Stimulated activated effector memory CD8-positive, alpha-beta T cell treated with anti-CD3 and anti-CD28 coated beads, Interleukin-12 subunit alpha, Interleukin-12 subunit beta, amount 100 ng/mL, for 72 hours (primary cell): ENCODE measurements around the gene CHD5.

Source experiments
- ATAC-seq: fragments of 150-1000 bp; cut with Tn5 transposase; 2 replicates; pipeline ENCODE4 v1.10.0; 2021
- DNase-seq, 2 donors: peaks; one replicate each; pipeline ENCODE4 v3.0.0; 2021 to 2022; ENCODE audit warnings: low spot score in 2 of 2
- H3K27ac Mint-ChIP-seq: one replicate; pipeline ENCODE4 v1.8.0; 2022; ENCODE audit warnings: mild to moderate bottlenecking, mixed read lengths
- H3K36me3 Mint-ChIP-seq: one replicate; pipeline ENCODE4 v1.8.0; 2022; ENCODE audit warnings: mild to moderate bottlenecking, mixed read lengths
- H3K4me1 Mint-ChIP-seq: one replicate; pipeline ENCODE4 v1.8.0; 2022; ENCODE audit warnings: mixed read lengths
- H3K4me3 Mint-ChIP-seq: one replicate; pipeline ENCODE4 v1.8.0; 2022; ENCODE audit warnings: mild to moderate bottlenecking, mixed read lengths
- H3K9me3 Mint-ChIP-seq: one replicate; pipeline ENCODE4 v1.8.0; 2022; ENCODE audit warnings: mixed read lengths

CHD5 gene

DNA sequence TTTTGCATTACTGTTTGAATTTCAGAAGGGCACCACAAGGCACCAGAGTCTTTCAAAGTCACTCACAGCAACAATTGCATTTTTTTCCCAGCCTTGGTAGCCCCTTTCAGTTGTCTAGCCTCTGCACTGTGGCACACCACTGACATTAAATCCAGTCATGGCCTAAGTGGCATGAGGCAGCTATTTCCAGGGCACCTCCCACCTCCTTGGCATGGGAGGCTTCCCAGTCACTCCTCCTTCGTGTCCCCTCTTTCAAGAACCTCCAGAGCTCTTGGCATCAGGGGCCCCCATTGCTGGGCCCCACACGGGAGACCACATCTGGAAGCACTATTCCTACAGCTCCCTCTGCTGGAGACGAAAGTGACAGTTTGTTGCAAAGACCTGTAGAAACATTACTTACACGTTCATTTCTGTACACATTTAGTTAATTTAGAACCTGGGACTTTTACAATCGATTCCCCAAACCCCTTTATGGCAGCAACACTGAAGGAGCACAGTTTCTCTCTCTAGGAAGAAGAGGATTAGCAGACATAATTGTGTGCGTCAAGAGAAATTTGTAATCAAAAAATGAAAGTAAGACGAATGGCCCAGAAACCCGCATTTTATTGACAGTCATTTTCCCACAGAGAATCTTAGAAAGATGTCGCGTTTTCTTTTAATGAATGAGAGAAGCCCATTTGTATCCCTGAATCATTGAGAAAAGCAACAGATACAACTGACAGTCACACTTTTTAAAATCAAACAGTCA lies 5.7 kb upstream of the CHD5 start:
- DNase-seq (no peak), ATAC-seq (no peak)
- Mint-ChIP-seq H3K4me3 (no peak overlapping the region), H3K27ac (no peak overlapping the region), H3K36me3 (peaks cover 76% of the 10 kb centered on the region), H3K4me1 (peaks cover 18% of the 10 kb centered on the region), H3K9me3 (no peaks in the 10 kb centered on the region)

DNA sequence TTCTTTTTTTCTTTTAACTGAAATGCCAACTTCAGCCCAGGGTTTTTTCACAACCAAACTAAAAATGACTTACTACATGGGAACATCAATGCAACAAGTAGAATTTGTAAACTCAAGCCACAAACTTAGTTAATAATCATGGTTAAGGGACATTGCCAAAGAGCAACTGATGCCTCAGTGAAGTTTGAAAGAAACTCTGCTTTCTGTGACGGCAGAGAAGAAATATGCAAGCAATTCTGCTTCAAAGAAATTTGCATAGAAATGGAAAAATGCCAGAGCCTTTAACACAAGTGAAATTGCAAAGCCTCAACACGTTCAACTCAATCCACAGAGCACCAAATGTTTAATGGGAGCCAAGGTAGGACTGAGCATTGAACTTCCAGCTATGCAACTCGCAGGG lies 5.0 kb upstream of the CHD5 start:
- Mint-ChIP-seq H3K4me1 (peaks cover 21% of the 10 kb centered on the region), H3K9me3 (no peaks in the 10 kb centered on the region), H3K27ac (no peak overlapping the region), H3K36me3 (peaks cover 69% of the 10 kb centered on the region), H3K4me3 (no peak overlapping the region)
- ATAC-seq (no peak), DNase-seq (no peak)

DNA sequence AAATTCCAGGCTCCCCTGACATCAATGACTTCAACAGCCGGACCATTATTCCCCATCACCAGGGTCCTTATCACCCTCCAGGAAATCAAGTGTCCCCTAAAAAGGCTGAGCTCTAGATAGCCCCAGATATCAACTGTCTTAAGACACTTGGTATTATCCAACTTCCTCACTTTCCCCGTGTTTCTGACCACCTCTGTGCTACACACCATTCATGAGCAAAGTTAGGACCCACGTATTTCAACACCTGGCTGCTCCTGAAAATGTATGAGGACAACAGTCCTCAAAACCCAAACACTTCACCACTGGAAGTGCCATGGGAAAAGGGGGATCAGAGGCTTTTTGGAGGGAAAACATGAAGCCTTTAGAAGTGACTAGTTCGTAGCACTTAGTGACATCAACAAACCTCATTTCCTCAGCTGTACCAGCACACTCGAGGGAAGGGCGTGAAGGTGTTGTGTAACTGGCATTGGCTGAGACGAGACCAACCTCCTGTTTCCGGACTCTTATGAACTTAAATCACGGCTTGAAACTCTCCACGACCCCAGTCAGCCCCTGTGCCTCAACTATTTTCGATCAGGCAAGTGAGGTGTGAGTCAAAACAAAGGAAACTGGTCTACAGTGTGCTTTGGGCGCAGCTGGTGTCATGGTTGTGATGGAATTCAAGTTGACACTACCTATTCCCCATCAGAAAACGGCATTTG lies 4.1 kb upstream of the CHD5 start:
- Mint-ChIP-seq H3K27ac (peak overlapping the region; percentile 43), H3K4me1 (peaks cover 20% of the 10 kb centered on the region), H3K36me3 (peaks cover 60% of the 10 kb centered on the region), H3K9me3 (no peaks in the 10 kb centered on the region), H3K4me3 (no peak overlapping the region)
- no peak for DNase-seq
- no peak for ATAC-seq

DNA sequence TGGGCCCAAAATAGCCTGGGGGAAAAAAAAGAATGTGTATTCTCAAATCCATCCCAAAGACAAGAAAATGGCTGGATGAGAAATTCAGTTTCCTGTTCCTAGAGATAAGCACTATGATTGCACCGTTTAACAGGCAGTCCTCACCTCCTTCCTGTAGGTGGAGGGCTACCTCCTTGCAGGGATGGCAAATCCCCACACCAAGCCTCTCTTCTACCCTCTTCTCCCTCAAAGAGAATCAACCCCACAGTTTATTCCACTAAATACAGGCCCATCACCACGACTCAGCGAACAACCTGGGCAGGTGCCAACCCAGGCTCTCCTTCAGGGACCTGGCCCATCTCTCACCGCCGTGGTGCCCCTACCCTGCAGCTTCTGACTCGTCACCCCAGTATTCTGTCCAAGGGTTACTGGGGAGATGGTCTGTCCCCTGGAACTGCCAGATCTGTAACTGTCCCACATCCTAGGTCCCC lies 3.4 kb upstream of the CHD5 start:
- ATAC-seq, result no peak
- Mint-ChIP-seq H3K4me1 (peaks cover 13% of the 10 kb centered on the region), H3K4me3 (no peak overlapping the region), H3K36me3 (peaks cover 53% of the 10 kb centered on the region), H3K9me3 (no peaks in the 10 kb centered on the region), H3K27ac (peak overlapping the region; percentile 43)
- no peak for DNase-seq

DNA sequence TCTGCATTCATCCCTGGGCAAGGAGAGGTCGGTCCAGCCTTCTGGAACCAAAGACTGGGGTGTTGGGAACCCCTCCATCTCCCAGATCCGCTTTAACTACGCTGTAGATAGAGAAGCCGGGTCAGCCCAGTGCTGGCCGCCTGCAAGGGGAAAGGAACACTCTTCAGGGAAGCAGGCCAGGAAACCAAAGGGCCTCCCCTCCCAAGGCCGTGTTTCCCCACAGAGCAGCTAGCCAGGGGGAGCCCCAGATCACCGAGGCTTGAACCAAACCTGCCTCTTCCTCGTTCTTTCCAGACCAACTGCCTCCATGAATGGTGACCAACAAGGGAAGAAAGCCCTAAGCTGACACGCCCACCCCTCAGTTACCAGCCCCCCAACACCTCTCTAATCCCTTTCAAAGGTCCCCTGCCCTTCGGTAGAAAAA lies 1.2 kb upstream of the CHD5 start:
- ATAC-seq, result no peak
- Mint-ChIP-seq H3K4me3 (peak overlapping the region; percentile 53), H3K27ac (no peak overlapping the region)

DNA sequence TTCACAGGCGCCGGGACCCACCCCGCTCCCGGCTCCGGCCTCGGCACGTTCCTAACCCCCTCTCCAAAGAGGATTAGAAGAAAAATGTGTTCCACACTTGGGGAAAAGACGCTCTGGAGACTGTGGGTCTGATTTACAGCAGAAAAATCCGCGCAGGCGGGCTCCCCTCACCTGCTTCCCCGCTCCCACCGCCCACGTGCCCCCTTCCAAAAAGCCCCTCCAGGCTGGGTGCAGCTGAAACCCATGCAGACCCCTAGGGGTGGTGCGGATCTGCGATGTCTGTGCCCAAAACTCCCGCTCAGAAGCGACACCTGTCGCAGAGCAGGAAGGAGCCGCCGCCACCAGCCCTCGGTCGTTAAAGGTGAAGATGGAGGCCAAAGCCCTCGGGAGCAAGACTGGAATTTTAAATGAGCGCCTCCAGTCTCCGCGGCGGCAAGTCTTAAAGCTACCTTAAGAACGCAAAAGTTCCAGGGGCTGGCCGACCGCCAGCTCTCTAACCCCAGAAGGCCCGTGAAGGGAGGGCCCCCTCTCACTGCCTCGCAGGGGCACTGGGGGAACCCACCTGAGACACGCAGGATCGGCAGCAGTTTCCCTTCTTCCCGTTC lies 688 bp upstream of the CHD5 start:
- DNase-seq (no peak), ATAC-seq (peak; percentile 17)
- Mint-ChIP-seq H3K9me3 (no peaks in the 10 kb centered on the region), H3K36me3 (peaks cover 26% of the 10 kb centered on the region), H3K4me3 (peak overlapping the region; percentile 53), H3K4me1 (peaks cover 22% of the 10 kb centered on the region), H3K27ac (no peak overlapping the region)

More for the DNA sequence above, 1.2 kb upstream of the CHD5 start:
- peaks cover 22% of the 10 kb centered on the region for H3K4me1 Mint-ChIP-seq
- no peak for DNase-seq
- peaks cover 31% of the 10 kb centered on the region for H3K36me3 Mint-ChIP-seq
- no peaks in the 10 kb centered on the region for H3K9me3 Mint-ChIP-seq

DNA sequence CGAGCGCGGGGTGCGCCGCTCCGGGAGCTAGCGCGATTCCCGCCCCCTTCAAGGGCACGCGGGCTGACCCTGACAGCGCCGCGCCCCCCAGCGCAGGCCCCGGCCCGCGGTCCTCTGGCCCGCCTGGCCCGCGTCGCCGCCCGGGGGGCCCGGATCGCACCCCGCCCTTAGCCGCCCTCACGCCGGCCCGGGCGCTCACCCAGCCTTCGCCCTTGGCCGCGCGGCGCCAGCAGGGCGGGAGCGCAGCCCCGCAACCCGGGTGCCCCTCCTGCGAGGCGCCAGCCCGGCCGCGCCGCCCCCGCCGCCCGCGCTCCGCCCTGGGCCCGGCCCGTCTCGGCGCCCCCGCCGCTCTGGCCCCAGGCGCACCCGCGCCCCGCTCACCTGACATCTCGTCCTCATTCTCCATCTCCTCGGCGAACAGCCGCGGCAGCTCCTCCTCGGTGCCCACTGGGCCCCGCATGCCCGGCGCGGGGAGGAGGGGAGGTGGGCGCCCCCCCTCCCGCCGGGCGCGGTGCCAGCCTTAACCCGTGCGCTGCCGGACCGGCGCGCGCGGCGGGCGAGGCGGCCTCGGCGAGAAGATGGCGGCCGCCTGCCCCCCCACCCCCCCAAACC lies 451 bp downstream of the CHD5 start:
- Mint-ChIP-seq H3K36me3 (peaks cover 16% of the 10 kb centered on the region), H3K9me3 (no peaks in the 10 kb centered on the region), H3K4me1 (peaks cover 22% of the 10 kb centered on the region), H3K4me3 (no peak overlapping the region), H3K27ac (no peak overlapping the region)
- DNase-seq (no peak), ATAC-seq (no peak)

DNA sequence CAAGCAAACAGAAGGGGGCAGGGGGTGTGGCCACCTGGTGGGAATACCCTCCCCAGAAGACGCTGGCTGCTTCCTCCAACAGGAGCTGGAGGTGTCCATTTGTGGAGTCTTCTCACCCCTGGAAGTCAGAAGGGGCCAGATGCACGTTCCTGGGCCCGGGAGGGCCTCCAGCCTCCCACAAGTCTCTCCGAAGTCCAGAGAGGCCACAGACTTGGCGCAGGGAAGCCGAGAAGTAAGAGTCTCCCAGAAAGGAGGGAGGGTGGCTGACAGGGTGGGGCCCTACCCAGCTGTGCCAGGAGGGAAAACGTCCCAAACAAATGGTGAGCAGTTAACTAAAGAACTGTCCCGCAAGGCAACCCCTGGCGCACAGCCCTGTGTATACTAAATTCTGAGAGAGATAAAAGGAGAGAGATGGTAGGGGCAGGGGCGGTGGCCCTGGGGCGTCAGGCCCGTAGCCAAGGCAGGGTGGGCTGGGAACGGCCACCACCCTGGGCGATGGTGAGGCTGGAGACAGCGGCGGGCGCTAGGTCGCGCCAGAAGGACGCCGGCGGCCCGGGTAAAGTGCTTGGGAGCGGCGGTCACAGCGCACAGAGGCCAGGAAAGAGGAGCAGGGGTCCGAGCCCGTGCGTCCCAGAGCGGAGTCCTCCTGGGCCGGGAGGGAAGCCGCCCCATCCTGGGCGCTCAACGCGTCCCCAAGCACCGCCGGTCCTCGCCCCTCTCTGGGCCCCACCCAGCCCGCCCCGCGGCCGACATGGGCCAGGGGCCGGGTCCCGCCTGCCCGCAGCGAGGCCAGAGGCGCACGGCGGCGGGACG lies 1.2 kb downstream of the CHD5 start:
- peaks cover 22% of the 10 kb centered on the region for H3K4me1 Mint-ChIP-seq
- H3K9me3 Mint-ChIP-seq, result no peaks in the 10 kb centered on the region
- H3K27ac Mint-ChIP-seq, result no peak overlapping the region
- H3K4me3 Mint-ChIP-seq, result peak overlapping the region; percentile 58
- peaks cover 10% of the 10 kb centered on the region for H3K36me3 Mint-ChIP-seq
- ATAC-seq, result no peak
- DNase-seq, result no peak

DNA sequence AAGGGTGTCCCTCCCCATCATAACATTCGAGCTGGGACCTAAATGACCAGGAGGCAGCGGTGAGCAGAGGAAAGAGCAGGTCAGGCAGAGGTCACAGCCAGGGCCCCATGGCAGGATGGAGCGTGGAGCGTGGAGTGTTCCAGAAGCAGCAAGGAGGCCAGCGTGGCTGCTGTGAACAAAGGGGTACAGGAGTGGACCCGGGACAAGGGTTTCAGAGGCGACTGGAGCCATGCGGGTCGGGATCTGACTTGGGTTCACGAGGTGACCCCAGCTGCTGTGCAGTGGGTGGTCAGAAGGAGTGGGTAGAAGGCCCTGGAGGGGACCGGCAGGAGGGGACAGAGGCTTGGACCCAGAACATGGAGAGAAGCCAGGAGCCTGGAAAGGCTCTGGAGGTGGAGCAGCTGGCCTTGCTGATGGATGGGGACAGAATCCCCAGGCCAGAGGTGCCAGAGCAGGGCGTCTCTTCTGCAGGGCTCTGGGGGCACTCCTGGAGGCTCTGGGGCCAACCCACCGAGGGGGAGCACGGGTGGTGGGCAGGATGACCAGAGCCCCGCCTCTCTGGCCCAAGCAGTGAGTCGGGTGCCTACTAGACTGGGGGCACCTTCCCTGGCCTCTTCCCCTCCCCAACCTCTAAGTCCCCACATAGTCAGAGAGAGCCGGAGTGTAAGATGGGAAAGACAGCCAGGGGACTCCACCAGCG lies 2.3 kb downstream of the CHD5 start:
- Mint-ChIP-seq H3K9me3 (no peaks in the 10 kb centered on the region), H3K36me3 (peaks cover under 1% of the 10 kb centered on the region), H3K4me3 (no peak overlapping the region), H3K27ac (no peak overlapping the region), H3K4me1 (peaks cover 22% of the 10 kb centered on the region)
- DNase-seq (no peak), ATAC-seq (no peak)

DNA sequence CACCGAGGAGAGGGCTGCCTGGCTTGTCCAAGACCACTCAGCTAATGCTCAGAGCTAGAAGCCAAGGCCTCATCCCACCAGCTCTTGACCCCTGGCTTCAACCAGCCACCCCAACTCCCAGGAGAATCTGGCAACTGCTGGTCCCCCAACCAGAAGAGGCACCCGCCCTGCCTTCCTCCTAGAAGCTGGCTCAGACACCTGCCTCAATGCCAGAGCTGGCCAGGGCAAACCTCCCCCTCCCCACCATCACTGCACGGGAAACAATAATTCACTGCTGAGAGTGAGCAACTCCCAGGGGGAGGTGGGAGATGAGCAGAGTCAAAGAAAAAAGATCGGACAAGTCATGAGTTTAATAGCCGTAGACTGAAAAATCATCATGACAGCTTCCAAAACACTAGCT lies 3.3 kb downstream of the CHD5 start:
- Mint-ChIP-seq H3K4me3 (no peak overlapping the region), H3K36me3 (no peaks in the 10 kb centered on the region), H3K9me3 (no peaks in the 10 kb centered on the region), H3K4me1 (peaks cover 21% of the 10 kb centered on the region), H3K27ac (no peak overlapping the region)
- DNase-seq (no peak), ATAC-seq (no peak)

DNA sequence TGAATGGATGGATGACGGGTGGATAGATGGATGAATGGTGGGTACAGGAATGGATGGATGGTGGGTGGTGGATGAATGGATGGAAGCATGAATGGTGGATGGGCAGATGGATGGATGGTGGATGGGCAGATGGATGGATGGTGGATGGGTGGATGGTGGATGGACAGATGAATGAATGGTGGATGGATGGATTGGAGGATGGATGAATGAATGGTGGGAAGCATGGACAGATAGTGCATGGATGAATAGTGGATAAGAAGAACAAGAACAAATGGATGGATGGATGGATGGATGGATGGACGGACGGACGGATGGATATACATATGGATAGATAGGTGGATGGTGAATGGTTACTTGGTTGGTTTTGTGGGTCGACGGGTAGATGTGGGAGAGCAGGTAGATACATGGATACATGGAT lies 4.7 kb downstream of the CHD5 start:
- no peak overlapping the region for H3K27ac Mint-ChIP-seq
- ATAC-seq, result no peak
- H3K4me1 Mint-ChIP-seq, result peaks cover 9% of the 10 kb centered on the region
- no peaks in the 10 kb centered on the region for H3K36me3 Mint-ChIP-seq
- H3K4me3 Mint-ChIP-seq, result no peak overlapping the region
- DNase-seq, result no peak
- H3K9me3 Mint-ChIP-seq, result no peaks in the 10 kb centered on the region

DNA sequence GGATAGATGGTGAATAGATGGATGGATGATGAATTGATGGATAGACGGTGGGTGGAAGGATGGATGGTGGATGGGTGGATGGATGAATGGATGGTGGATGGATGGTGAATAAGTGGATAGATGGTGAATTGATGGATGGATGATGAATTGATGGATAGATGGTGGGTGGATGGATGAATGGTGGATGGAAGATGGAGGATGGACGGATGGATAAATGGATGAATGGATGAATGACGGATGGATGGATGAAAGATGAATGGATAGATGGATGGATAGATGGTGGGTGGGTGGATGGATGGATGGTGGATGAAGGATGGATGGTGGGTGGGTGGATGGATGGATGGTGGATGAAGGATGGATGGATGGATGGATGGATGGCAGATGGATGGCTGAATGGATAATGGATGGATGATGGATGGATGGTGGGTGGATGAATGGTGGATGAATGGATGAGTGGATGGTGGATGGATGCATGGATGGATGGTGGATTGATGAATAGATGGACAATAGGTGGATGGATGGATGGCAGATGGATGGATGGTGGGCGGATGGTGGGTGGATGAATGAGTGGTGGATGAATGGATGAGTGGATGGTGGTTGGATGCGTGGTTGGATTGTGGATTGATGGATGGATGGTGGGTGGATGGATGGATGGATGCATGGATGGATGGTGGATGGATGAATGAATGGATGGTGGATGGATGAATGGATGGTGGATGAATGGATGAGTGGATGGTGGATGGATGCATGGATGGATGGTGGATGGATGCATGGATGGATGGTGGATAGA lies 5.3 kb downstream of the CHD5 start:
- DNase-seq (no peak), ATAC-seq (no peak)
- Mint-ChIP-seq H3K36me3 (no peaks in the 10 kb centered on the region), H3K27ac (no peak overlapping the region), H3K9me3 (no peaks in the 10 kb centered on the region), H3K4me1 (peaks cover 9% of the 10 kb centered on the region), H3K4me3 (no peak overlapping the region)

DNA sequence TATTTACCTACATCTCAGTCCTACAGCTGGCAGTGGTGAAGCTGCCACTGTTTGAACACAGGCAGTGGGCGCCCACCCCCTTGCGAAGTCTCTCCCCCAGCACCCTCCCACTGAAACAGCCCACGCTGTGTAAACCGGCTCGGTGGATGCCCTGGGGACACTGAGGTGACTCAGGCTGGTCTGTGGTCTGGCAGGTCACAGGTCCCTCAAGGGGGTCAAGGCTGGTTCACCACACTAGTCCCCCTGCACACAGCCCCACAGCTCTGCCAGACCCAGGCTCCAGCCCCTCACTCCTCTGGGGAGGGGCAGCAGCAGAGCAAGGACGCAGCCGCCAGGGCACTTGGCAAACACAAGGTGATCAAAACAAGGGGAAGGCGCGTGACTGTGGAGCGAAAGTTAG lies 7.6 kb downstream of the CHD5 start:
- ATAC-seq, result no peak
- H3K9me3 Mint-ChIP-seq, result no peaks in the 10 kb centered on the region
- DNase-seq, result no peak
- H3K27ac Mint-ChIP-seq, result no peak overlapping the region
- H3K4me1 Mint-ChIP-seq, result peaks cover 4% of the 10 kb centered on the region
- H3K4me3 Mint-ChIP-seq, result no peak overlapping the region
- H3K36me3 Mint-ChIP-seq, result no peaks in the 10 kb centered on the region
